Kidney epithelial cell (primary cell): ENCODE measurements around the gene GNA12. TPM values are rescaled to one million over a fixed set of nuclear protein-coding genes. Genes with fewer than 3 reads are reported as not detected.

Experiments
- DNase-seq: peaks from one replicate; pipeline ENCODE4 v3.0.0-alpha.2; 2010; ENCODE audit warnings: low read depth
- H3K27me3 ChIP-seq: 2 replicates; pipeline ENCODE4 v1.6.0; 2011; ENCODE audit warnings: low read length; ENCODE audit not compliant: control insufficient read depth, insufficient read depth
- H3K36me3 ChIP-seq: 2 replicates; pipeline ENCODE4 v1.5.1; 2011; ENCODE audit warnings: low read length; ENCODE audit not compliant: control insufficient read depth, insufficient read depth
- H3K4me3 ChIP-seq: 2 replicates; pipeline ENCODE4 v1.5.1; 2011; ENCODE audit warnings: low read depth, mild to moderate bottlenecking, control low read depth, low read length
- total RNA-seq: library from RNA; depleted of rRNA; stranded (reverse); fragments of >200 nt; gene quantifications from 2 replicates; pipeline ENCODE4 v1.2.3, GENCODE V29; 2015
- TF ChIP-seq, protein P1 (sequence below): IDR thresholded peaks from 2 replicates; pipeline ENCODE4 v1.5.1; 2011; ENCODE audit warnings: mild to moderate bottlenecking, moderate library complexity, low read length, control low read depth, inconsistent platforms; ENCODE audit not compliant: insufficient read depth, poor library complexity, severe bottlenecking

GNA12 gene, protein sequence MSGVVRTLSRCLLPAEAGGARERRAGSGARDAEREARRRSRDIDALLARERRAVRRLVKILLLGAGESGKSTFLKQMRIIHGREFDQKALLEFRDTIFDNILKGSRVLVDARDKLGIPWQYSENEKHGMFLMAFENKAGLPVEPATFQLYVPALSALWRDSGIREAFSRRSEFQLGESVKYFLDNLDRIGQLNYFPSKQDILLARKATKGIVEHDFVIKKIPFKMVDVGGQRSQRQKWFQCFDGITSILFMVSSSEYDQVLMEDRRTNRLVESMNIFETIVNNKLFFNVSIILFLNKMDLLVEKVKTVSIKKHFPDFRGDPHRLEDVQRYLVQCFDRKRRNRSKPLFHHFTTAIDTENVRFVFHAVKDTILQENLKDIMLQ
- 40.7 and 50.5 TPM in 2 replicates for total RNA-seq

DNA sequence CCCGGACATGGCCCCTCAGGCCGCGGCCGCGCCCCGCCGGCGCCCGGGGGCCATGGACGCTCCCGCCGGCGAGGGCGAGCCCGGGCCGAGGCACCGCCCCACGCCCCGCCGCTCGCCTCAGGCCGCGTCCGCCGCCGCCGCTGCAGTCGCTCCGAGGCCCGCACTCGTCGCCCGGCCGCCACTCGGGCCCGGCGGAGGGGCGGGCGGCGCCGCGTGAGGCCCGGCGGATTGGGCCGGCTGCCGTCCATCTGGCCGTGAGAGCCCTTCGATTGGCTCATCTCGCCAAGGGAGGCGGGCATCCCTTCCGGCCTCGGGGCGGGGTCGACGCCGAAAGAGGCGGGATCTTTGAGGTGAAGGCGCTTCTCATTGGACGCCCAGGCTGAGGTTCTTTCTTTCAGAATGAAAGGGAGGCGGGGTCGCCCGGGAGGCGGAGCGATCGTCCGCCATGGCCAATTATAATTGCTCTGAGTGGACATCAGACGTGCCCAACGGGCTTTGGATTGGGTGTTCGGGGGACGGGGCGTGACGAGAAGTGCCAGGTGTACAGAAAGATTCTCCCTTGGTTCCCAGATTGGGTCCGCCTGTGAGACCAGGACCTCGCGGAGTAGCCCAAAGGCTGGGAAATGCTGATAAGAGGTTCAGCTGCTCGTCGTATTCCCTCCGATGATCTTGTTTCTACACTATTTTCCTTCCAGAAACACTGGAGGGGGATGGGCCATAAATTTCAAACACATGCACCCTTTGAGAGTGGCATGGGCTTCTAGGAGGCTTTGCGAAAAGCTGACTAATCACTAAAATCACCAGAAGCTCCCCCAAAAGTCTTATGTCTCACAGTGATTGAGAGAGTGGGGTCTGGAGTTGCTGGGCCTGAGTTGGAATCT, at the start of gene GNA12:
TSS of gene GNA12 (minus strand) at position 156 of the 881 bp plus-strand sequence. CDS start at position 9, 147 bp downstream.
- TF ChIP-seq, protein P1, sequence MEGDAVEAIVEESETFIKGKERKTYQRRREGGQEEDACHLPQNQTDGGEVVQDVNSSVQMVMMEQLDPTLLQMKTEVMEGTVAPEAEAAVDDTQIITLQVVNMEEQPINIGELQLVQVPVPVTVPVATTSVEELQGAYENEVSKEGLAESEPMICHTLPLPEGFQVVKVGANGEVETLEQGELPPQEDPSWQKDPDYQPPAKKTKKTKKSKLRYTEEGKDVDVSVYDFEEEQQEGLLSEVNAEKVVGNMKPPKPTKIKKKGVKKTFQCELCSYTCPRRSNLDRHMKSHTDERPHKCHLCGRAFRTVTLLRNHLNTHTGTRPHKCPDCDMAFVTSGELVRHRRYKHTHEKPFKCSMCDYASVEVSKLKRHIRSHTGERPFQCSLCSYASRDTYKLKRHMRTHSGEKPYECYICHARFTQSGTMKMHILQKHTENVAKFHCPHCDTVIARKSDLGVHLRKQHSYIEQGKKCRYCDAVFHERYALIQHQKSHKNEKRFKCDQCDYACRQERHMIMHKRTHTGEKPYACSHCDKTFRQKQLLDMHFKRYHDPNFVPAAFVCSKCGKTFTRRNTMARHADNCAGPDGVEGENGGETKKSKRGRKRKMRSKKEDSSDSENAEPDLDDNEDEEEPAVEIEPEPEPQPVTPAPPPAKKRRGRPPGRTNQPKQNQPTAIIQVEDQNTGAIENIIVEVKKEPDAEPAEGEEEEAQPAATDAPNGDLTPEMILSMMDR: no peak
- Histone ChIP-seq H3K36me3 (no peaks in the 10 kb centered on the region), H3K4me3 (peak within 1 kb of the TSS; percentile 80), H3K27me3 (no peaks in the 10 kb centered on the region)
- peak; percentile 88 for DNase-seq

GRCh38 chr7:2893411-2893861, 49.3 kb upstream of the GNA12 start:
- no peak for DNase-seq
- no peaks in the 10 kb centered on the region for H3K27me3 ChIP-seq
- no peaks in the 10 kb centered on the region for H3K36me3 ChIP-seq
- no peak overlapping the region for H3K4me3 ChIP-seq
- TF ChIP-seq, protein P1: no peak

DNA sequence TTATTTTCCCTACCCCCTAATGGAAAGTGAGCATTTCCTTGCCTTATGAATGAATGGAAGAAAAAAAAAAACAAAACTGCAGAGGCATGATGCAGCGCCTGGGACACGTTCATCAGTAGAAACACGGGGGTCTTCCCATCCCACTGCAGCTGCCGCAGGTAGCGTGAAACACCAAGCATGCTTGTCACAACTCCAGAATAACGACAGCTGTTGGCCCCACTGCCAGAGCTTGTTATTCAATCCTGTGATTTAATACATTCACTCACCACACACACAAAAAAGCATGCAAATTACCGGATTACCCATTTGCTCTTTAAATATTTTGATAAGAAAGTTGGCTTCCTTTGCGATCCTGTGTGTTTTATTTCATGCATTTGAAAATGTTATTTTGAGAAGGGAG, 48.4 kb upstream of the GNA12 start:
- TF ChIP-seq, protein P1: no peak
- no peak for DNase-seq

GRCh38 chr7:2887816-2888215, 43.7 kb upstream of the GNA12 start:
- Histone ChIP-seq H3K27me3 (peaks cover 3% of the 10 kb centered on the region), H3K4me3 (no peak overlapping the region), H3K36me3 (no peaks in the 10 kb centered on the region)
- no peak for DNase-seq
- TF ChIP-seq, protein P1: no peak

More for the DNA sequence above, 48.4 kb upstream of the GNA12 start:
- no peaks in the 10 kb centered on the region for H3K36me3 ChIP-seq
- no peak overlapping the region for H3K4me3 ChIP-seq
- no peaks in the 10 kb centered on the region for H3K27me3 ChIP-seq

DNA sequence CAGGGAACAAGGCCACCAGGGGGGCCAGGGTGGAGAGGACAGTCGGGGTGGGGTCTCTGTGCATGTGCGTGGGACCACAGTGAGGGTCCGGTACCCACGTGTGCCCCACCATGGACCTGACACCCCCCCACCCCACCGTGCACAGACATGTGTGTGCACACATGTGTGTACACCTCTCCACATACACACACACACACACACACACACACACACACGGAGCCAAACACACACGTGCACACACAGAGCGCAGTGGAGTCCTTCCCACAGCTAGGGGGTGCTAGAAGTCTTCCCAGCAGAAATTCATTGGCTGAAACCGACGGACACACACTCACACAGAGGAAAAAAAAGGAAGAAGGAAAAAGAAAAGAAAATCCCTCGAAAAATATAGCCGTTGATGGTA, 42.8 kb upstream of the GNA12 start:
- no peaks in the 10 kb centered on the region for H3K36me3 ChIP-seq
- TF ChIP-seq, protein P1: peak; percentile 91
- H3K27me3 ChIP-seq: peaks cover 6% of the 10 kb centered on the region
- DNase-seq: no peak
- no peak overlapping the region for H3K4me3 ChIP-seq
